Fibroblast of gingiva (primary cell): ENCODE results near the gene MARK3.
"Not testable (repeated sequence)": the region's sequence is repeated elsewhere in the genome, so short reads cannot be mapped to it uniquely, and the experiment has no call there.

Source experiments
- DNase-seq: peaks from one replicate; pipeline ENCODE4 v3.0.0-alpha.2; 2011; ENCODE audit warnings: low read depth

Gene MARK3

DNA sequence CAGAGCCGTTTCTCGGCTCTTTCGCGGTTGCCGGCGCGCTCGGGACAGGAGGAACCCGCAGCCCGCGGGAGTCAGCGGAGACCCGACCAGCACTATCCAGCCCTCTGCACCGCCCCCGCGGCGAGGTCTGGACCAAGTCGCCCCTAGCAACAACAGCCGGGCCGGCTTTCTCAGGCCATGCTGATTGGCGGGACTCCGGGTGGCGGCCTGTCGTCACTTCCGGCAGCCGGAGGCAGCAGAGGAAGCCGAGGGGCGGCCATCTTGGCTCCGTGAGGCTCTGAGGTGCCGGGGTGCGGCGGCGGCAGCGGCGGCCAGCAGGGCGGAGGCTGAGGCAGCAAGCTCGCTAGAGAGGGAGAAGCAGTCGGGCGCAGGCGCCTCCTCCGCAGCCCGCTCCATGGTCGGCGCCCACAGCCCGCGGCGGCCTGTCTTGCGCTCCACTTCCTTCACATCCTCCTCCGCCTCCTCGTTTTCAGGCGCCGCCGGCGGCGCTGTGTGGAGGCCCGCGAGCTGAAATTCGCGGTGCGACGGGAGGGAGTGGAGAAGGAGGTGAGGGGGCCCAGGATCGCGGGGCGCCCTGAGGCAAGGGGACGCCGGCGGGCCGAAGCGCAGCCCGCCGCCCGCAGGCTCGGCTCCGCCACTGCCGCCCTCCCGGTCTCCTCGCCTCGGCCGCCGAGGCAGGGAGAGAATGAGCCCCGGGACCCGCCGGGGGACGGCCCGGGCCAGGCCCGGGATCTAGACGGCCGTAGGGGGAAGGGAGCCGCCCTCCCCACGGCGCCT is at the start of gene MARK3:
Gene MARK3 (plus strand): TSS at position 264 of the 777 bp plus-strand sequence. CDS start 615 bp downstream, outside the sequence.
- DNase-seq: peak; percentile 96

DNA sequence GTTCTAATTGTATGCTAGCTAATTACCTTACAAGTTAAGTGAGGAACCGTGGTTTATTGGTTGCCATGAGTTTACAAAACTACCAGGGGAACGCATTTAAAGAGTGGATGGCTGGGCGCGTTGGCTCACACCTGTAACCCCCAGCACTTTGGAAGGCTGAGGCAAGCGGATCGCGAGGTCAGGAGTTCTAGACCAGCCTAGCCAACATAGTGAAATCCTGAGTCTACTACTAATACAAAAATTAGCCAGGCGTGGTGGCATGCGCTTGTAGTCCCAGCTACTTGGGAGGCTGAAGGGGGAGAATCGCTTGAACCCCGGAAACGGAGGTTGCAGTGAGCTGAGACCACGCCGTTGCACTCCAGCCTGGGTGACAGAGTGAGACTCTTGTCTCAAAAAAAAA is 49.0 kb upstream of the MARK3 start:
- no peak for DNase-seq

DNA sequence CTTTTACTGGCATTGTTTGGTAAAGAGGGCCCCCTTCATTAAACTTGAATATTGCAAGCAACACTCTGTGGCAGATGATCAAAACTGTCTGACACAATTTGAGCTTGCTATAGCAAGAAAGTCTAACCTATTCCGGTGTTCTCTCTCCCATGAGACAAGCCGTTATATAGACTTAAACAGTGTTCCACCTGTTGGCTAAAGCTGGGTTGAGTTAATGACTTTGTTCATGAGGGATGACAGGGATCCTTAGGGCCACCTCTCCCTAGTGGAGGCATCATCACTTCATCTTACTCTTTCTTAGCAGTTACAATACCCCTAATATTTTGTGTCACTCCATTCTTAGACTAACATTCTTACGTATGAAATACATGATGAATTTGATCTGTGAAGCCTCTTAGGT is 47.4 kb upstream of the MARK3 start:
- DNase-seq: no peak

DNA sequence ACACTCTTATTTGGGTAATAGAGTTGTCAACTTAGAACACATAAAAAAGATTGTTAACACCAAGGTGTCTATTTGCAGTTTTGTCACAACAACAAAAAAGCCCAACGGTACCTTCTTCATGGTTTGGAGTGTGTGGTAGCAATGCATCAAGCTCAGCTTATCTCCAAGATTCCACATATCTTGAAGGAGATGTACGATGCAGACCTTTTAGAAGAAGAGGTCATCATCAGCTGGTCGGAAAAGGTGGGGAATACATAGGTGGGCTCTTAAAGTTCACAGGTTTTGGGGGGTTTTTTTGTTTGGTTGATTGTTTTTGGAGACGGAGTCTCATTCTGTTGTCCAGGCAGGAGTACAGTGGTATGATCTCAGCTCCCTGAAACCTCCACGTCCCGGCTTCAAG is 45.7 kb upstream of the MARK3 start:
- DNase-seq: no peak

DNA sequence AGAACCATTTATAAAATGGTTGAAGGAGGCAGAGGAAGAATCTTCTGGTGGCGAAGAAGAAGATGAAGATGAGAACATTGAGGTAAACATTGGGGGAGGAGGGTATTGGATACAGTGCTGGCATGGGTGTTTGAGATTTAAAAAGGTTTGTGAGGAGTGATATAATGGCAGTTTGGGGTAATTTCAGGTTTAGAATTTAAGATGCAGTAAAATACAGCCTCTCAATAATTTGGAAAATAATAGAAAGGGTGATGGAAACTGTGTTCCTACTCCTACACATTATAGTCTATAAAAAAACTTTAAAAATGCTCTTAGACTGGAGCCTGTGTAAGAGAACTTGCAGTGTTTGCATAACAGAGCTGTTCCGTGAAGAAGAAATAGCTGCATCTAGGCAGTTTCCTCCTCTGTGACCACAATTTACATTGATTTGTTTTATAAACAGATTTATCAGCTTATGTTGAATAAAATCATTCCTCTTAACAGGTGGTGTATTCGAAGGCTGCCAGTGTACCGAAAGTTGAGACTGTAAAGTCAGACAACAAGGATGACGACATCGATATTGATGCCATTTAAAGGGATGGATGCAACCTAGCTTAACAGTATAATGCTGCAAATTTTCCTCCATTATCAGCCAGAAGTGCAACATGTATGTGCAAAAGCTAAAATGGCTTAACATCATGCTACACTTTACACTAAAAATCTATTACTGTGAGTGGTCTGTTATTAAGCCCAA is 44.6 kb upstream of the MARK3 start:
- DNase-seq: no peak

DNA sequence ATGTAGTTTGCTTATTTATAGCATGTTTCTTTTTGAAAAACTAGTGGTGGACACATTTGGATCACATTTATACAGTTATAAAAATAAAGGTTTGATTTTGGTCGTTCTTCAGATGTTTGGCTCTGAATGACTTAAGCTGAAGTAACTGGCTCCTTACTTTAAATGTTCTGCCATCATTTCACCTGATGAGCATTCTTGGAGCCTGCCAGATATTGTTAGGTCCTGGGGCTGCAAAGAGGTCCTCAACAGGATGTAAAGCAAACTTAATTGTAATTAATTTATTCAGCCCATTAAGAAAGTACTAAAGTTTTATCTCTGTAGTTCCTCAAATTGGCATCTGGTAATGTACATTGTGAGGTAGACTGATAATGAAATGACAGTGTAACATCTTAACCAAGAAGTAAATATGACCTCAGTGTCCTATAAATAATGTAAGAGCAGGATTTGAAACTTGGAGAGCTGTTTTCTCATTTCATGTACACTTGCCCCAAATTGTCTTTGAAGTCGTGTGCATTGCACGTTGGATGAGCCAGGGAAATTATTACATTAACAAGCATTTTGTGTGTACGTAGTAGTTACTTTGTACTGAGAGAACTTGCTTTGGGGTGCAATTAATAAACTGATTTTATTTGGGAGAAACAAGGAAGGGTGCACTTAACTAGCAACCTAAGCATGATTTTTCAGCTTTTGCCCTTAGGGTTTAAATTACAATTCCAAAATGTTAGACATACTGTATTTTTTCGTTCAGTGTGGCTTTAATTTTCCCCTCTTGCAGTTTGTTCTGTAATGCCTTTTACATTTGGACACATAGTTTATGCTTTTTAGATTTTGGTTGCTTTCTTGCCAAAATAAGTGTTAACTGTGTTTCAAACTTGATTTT is 43.7 kb upstream of the MARK3 start:
- no peak for DNase-seq

DNA sequence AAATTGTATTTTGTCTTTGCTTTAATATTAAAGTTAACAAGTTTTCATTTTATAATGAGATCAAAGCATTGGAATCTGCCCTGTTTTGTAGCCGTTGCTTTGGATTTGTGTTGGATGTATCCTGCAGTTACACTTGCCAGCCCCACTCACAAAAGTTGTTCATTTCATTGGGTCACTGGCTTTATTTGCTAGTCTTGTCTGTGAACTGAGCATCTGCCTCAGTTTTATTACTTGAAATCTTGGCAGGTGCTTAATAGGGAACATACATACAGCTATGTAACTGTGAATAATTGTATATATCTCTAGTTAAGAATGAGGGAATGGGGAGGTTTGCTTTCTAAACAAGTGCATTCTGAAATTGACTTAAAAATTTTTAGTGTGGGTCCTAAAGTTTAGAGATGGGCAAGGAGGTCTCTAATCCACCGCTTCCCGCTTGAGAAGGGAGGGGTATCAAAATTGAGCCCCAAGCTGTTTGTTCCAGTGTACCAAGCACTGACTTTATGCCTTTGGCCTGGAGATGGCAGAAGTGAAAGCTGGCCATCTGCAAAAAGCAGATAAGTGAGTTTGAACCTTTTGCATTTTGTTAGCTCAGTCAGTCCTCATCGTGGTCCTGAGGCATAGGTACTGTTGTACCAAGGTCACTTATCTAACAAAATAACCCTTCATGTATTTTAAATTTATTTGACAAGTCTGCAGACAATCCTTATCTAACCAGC is 41.9 kb upstream of the MARK3 start:
- DNase-seq: no peak

DNA sequence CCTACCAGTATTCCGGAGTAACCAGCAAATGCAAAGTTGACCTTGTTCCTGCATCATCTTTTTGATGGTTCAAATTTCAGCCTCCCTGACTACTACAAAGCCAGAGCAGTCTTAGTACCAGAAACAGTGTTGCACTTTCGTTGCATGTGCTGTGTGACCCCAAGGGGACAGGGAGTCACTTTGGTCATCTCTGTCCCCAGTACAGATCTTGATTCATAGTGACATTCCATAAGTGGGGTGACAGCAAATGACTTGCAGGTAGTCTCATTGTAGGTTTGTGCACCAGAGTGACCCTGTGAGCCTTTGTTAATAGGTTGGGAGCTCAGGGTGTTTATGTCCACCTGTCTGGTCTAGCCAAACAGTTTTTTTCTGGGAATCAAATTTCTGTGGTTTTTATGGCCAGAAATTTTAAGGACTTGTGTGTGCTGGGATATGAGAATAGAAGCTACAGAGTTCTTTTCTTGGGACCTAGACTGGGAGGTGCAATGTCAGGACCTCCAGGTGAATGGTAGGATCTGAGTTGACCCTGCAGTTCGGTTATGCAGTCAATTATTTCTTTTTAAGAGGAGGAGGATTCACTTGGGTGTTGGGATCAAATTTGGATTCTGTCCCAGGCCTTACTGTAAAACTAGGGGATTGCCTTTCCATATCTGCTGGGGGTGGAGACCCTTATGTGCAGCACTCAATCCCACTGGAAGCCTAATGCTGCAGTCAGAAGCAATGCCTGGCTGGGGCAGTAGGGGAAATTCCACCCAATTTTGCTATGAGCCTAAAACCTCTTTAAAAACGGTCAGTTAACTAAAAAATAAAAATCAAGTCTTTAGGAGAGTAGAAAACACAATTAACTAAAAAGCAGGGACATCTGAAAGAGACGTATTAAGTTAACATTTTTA is 41.1 kb upstream of the MARK3 start:
- no peak for DNase-seq

DNA sequence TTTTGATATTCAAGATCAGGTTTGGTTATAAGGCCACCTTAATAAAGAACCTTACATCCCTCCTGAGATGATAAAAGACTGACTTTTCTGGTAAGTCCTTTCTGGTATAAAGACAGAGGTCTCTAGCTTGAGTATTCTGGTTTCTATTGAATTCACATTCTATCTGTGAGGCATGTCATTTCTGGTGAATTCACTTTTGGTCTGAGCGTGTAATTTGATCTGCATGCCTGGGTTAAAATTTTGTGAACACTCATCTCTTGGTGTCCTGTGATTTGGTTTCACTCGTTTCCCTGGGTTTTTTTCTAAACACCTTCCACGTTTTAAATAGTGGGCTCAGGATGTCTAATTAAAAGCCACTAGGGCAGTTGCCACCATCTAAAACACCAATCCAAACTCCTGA is 38.9 kb upstream of the MARK3 start:
- peak; percentile 34 for DNase-seq

DNA sequence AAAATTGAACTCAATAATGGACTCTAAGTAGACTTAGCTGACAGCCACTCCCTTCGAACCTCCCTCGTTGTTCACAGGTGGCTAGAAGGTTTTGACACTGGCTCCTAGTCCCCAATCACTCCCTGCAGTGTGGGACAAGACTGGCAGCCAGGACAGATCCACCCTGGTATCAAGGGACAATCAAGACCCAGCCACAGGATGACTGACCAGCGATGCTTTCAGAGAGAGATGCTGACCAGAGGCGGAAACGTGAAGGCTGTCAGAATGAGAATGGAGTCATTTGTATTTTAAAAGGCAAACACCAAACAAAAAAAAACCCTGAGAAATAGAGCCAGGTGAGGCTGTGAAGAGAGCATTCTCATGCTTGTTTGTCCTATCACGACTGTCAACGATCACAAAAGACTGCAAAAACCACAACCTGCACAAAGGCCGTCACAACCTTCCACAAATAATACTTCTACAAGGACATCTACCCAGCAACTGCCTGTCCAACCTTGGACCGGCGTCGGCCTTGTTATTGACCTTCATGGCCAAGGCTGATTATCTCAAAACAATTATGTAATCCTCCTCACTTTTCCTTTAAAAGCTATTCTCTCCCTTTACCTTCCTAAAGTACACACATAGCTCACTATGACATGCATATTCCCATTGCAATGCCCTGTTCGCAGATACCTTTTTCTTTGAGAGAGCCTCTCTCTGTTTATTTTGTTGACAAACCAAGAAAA is 38.0 kb upstream of the MARK3 start:
- DNase-seq: no peak

DNA sequence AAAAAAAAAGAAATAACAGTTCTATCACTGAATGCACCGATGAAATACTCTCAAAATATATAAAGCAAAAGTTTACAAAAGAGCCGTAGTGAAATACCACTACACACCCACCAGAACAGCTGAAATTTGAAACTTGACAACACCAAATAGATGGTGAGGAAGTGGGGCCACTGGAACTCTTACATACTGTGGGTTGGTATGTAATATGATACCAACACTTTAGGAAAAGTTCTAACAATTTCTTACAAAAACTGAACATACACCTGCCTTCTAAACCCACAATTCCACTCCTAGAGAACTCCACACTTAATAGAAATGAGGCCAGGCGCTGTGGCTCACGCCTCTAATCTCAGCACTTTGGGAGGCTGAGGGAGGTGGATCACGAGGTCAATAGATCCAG is 37.1 kb upstream of the MARK3 start:
- DNase-seq: no peak

DNA sequence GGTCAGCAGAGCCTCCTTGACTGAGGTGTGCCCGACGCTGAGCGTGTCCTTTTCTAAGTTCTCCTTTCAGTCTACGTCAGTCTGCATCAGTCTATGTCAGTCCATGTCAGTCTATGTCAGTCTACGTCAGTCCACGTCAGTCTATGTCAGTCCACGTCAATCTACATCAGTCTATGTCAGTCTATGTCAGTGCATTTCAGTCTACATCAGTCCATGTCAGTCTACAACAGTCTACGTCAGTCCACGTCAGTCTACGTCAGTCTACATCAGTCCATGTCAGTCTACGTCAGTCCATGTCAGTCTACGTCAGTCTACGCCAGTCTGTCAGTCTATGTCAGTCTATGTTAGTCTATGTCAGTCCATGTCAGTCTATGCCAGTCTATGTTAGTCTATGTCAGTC is 35.2 kb upstream of the MARK3 start:
- no peak for DNase-seq

DNA sequence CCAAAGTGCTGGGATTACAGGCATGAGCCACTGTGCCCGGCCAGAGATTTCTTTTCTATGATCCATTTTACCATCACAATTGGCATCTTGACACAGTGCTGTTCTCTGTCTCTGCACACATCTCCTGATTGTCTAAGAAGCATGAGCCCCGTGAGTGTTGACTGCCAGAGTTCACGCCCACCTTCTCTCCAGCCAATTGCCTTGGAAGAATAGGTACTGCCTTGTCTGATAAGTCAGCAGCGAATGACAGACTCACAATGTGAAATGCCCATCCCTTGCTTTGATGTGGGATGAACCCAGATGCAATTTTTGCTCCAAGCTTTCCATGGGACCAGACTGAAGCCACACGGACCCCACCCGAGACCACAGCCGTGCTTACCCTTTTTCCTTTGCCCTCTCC is 31.9 kb upstream of the MARK3 start:
- no peak for DNase-seq

DNA sequence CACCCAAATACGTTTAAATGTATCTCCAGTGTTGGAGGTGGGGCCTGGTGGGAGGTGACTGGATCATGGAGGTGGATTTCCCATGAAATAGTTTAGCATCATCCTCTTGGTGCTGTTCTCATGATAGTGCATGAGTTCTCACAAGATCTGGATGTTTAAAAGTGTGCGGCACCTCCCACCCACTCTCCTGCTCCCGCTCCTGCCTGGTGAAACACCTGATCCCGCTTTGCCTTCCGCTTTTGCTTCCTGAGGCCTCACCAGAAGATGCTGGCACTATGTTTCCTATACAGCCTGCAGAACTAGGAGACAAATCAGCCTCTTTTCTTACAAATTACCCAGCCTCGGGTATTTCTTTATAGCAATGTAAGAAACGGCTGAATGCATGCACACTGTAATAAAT is 31.1 kb upstream of the MARK3 start:
- no peak for DNase-seq

DNA sequence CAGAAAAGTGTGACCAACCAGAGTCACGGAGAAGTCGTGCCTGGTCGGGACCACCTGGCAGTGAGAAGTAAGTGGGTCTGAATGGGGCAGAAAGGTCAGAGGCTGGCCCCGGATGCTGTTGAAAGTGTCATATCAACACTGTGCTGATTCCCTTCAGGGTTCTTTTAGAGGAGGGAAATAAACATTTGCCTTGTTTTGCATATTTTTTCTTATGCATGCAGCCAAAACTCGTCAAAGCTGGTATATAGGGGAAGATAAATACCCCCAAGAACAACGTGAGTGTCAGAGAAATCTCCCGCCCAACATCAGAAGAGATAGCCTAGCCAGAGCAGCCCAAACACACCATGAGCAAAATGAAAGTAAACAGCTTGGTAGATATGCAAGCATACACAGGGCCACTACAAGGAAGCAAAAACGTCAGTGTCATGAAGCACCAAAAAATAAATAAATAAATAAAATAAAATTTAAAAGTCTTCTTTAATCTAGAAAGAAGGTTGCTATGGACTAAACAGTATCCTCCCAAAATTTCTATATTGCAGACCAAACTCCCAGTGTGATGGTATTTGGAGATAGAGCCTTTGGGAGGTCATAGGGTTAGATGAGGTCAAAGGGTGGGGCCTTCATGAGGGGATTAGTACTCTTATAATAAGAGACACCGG is 29.1 kb upstream of the MARK3 start:
- no peak for DNase-seq

DNA sequence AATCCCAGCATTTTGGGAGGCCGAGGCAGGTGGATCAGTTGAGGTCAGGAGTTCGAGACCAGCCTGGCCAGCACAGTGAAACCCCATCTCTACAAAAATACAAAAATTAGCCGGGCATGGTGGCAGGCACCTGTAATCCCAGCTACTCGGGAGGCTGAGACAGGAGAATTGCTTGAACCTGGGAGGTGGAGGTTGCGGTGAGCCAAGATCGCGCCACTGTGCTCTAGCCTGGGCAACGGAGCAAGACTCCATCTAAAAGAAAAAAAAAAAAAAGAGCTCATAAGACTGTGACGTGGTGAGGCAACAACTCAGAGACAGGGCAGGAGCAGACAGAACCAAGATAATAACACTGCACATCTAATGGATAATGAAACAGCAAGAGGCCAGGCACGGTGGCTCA is 27.7 kb upstream of the MARK3 start:
- not testable (repeated sequence) for DNase-seq

DNA sequence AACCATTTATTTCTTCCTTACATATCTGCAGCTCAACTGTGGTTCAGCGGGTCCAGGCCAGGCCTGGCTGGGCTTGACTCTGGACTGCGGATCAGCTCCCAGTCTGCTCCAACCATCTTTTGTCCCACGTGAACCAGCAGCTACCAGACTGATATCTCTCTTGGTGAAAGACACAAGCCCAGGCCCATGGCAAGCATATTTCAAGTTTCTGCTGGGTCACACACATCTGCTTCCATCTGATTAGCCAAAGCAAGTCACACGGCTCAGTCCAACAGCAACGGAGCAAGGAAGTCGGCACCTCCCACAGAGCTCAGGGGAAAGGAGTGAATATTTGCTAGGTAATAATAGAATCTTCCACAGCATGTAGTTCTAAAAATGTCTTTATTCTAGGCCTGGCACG is 24.7 kb upstream of the MARK3 start:
- DNase-seq: no peak

DNA sequence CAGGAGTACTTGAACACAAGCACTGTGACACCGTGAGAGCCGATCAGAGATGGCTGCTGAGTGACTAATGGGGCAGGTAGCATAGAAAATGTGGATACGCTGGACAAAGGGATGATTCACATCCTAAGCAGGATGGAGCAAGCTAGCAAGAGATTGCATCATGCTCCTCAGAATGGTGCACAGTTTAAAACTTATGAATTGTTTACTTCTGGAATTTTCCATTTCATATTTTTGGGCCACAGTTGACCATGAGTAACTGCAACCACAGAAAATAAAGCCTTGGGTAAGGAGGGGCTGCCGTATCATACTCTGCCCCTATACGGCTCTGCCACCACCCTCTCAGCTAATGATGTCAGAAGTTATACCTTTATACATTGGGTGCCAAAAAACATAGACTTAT is 23.3 kb upstream of the MARK3 start:
- peak; percentile 94 for DNase-seq

DNA sequence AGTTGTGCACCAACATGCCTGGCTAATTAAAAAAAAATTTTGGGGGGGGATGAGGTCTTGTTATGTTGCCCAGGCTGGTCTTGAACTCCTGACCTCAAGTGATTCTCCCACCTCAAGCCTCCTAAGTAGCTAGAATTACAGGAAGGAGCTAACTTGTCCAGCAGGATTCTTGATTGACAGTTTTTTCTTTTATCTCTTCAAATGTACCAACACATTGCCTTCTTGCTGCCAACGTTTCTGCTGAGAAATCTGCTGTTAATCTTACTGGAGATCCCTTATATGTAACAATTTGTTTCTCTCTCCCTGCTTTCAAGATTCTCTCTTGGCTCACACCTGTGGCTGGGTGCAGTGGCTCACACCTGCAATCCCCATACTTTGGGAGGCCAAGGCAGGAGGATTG is 22.4 kb upstream of the MARK3 start:
- DNase-seq: no peak

DNA sequence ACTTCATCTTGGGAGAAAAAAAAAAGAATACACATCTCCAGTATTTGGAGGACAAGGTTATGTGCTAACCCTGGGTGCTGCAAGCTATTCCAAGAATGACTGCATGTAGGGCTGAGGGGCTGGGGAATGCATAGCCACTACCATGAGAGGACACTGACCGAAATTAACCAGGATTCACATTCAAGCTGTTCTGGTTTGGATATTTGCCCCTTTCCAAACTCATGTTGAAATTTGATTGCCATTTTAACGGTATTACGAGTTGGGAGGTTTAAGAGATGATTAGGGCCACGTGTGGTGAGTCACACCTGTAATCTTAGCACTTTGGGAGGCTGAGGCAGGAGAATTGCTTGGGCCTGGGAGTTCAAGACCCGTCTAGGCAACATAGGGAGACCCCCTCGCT is 18.5 kb upstream of the MARK3 start:
- DNase-seq: no peak
